ENCODE measurements around the gene CCNQ. TPM values are rescaled to one million over a fixed set of nuclear protein-coding genes. Genes with fewer than 3 reads are reported as not detected.

The CCNQ gene
- total RNA-seq, 1 experiment from 2014 or later, result 20.3 TPM

- DNase-seq (ENCODE audit: low read depth, low spot score), result no peak
- Histone ChIP-seq H2AFZ (ENCODE audit: low read depth, low read length, poor library complexity, severe bottlenecking) (no peak overlapping the region), H3K4me3 (replicated peaks in 1 of 2; ENCODE audit: low read depth in 1 of 2, low read length in 2 of 2) (no peak overlapping the region), H3K9me3 (ENCODE audit: control insufficient read depth in 1 of 2, insufficient read depth in 1 of 2, low read depth in 1 of 2, low read length in 2 of 2) (no peaks in the 10 kb centered on the region), H3K27ac (ENCODE audit: low read depth, low read length) (no peak overlapping the region), H3K9ac (ENCODE audit: low read length) (no peak overlapping the region), H3K4me2 (ENCODE audit: low read length) (no peak overlapping the region), H3K27me3 (ENCODE audit: insufficient read depth, low read length) (no peaks in the 10 kb centered on the region), H4K20me1 (ENCODE audit: insufficient read depth) (no peaks in the 10 kb centered on the region), H3K36me3 (ENCODE audit: control insufficient read depth in 1 of 2, insufficient read depth in 2 of 2, low read length in 2 of 2) (no peaks in the 10 kb centered on the region), H3K79me2 (ENCODE audit: insufficient read depth, low read length) (no peaks in the 10 kb centered on the region), H3K9me2 (ENCODE audit: insufficient read depth) (no peaks in the 10 kb centered on the region), H3K4me1 (ENCODE audit: control insufficient read depth in 1 of 2, insufficient read depth in 2 of 2, low read length in 2 of 2) (no peaks in the 10 kb centered on the region)
- BruUV-seq (replicated peaks), result no TSS peak
- no peak for ATAC-seq
- TF ChIP-seq, protein P1, sequence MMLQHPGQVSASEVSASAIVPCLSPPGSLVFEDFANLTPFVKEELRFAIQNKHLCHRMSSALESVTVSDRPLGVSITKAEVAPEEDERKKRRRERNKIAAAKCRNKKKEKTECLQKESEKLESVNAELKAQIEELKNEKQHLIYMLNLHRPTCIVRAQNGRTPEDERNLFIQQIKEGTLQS (IDR thresholded peaks at IDR 0.05), result no peak
- TF ChIP-seq, protein P2, sequence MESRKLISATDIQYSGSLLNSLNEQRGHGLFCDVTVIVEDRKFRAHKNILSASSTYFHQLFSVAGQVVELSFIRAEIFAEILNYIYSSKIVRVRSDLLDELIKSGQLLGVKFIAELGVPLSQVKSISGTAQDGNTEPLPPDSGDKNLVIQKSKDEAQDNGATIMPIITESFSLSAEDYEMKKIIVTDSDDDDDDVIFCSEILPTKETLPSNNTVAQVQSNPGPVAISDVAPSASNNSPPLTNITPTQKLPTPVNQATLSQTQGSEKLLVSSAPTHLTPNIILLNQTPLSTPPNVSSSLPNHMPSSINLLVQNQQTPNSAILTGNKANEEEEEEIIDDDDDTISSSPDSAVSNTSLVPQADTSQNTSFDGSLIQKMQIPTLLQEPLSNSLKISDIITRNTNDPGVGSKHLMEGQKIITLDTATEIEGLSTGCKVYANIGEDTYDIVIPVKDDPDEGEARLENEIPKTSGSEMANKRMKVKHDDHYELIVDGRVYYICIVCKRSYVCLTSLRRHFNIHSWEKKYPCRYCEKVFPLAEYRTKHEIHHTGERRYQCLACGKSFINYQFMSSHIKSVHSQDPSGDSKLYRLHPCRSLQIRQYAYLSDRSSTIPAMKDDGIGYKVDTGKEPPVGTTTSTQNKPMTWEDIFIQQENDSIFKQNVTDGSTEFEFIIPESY (IDR thresholded peaks at IDR 0.05; ENCODE audit: extremely low read depth, insufficient replicate concordance, low read length), result no peak
- TF ChIP-seq RAD21 (IDR thresholded peaks at IDR 0.05; ENCODE audit: low read depth) (no peak), EGR1 (IDR thresholded peaks at IDR 0.05; ENCODE audit: low read depth) (no peak), YY1 (IDR thresholded peaks at IDR 0.05; ENCODE audit: extremely low read depth, insufficient replicate concordance, low read depth, low read length) (no peak)
- CTCF ChIA-PET, result no interaction called here
- POLR2A ChIA-PET, result no interaction called here
- intact Hi-C loops (cut with micrococcal nuclease), result no loop called here
- RAD21 ChIA-PET (ENCODE audit: low non-redundant PET in 1 of 2, low total read pairs in 2 of 2, uncharacterized antibody in 2 of 2, unreplicated experiment in 2 of 2), result no interaction called here
These were observed 29.2 kb upstream of the CCNQ start for GRCh38 chrX:153628129-153628528.

DNA sequence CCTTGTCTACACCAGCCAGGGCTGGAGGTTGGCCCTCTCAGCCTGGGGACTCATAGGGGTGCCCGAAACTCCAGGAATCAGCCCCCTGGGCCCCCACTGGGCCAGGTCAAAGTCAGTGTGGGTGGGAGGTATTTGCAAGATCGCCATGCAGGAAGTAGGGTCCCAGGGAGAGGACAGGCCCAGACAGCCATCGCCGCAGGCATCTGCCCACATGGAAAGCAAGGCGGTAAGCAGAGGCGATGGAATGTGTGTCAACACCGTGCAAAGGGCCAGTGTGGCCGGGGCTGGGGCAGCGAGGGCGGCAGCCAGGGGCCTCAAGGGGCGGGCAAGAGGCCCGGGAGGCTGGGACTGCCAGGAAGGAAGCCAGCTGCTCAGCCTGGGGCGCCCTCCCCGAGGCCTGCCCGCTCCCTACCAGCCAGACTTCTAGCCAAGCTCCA, 28.8 kb upstream of the CCNQ start:
- DNase-seq (ENCODE audit: low read depth, low spot score), result no peak
- Histone ChIP-seq H3K9me2 (ENCODE audit: insufficient read depth) (no peaks in the 10 kb centered on the region), H3K4me1 (ENCODE audit: control insufficient read depth in 1 of 2, insufficient read depth in 2 of 2, low read length in 2 of 2) (no peaks in the 10 kb centered on the region), H4K20me1 (ENCODE audit: insufficient read depth) (no peaks in the 10 kb centered on the region), H3K9me3 (ENCODE audit: control insufficient read depth in 1 of 2, insufficient read depth in 1 of 2, low read depth in 1 of 2, low read length in 2 of 2) (no peaks in the 10 kb centered on the region), H3K4me2 (ENCODE audit: low read length) (no peak overlapping the region), H2AFZ (ENCODE audit: low read depth, low read length, poor library complexity, severe bottlenecking) (no peak overlapping the region), H3K79me2 (ENCODE audit: insufficient read depth, low read length) (no peaks in the 10 kb centered on the region), H3K9ac (ENCODE audit: low read length) (no peak overlapping the region), H3K36me3 (ENCODE audit: control insufficient read depth in 1 of 2, insufficient read depth in 2 of 2, low read length in 2 of 2) (no peaks in the 10 kb centered on the region), H3K27me3 (ENCODE audit: insufficient read depth, low read length) (no peaks in the 10 kb centered on the region), H3K4me3 (replicated peaks in 1 of 2; ENCODE audit: low read depth in 1 of 2, low read length in 2 of 2) (no peak overlapping the region), H3K27ac (ENCODE audit: low read depth, low read length) (no peak overlapping the region)
- no TSS peak for BruUV-seq (replicated peaks)
- TF ChIP-seq ZNF274 (IDR thresholded peaks at IDR 0.05; ENCODE audit: low read depth, low read length), result no peak
- TF ChIP-seq CBX3 (IDR thresholded peaks at IDR 0.05; ENCODE audit: low read depth), result no peak
- no peak for TF ChIP-seq MAX (IDR thresholded peaks at IDR 0.05)
- CTCF ChIA-PET, result no interaction called here
- POLR2A ChIA-PET, result no interaction called here
- intact Hi-C loops (cut with micrococcal nuclease), result no loop called here
- RAD21 ChIA-PET (ENCODE audit: low non-redundant PET in 1 of 2, low total read pairs in 2 of 2, uncharacterized antibody in 2 of 2, unreplicated experiment in 2 of 2), result no interaction called here
- ATAC-seq, result no peak
